OCI-M2 (cell line): ENCODE results near the gene S100PBP.

ENCODE experiments used
- DNase-seq: peaks from one replicate; lab custom pipeline; 2025; ENCODE audit not compliant: unreplicated experiment; lab: John Stamatoyannopoulos, UW

S100PBP gene

DNA sequence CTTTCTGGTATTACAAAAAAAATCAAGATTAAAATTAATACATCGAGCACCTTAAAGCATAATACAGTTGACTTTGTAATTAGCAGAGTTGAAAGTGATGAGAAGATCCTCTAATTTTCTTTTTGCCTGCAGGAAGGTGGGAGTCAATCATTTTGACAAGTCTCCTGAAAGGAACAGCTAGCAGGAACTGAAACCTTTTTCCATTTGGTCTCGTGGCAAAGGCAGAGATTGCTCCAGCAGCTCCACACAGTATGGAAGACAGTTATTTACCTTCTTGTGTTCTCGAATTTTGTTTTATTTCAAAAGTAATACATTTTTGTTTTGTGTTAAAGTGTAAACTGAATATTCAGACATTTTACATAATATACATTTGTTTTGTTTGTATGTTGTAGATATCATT lies 7.7 kb downstream of the S100PBP start:
- DNase-seq = no peak

DNA sequence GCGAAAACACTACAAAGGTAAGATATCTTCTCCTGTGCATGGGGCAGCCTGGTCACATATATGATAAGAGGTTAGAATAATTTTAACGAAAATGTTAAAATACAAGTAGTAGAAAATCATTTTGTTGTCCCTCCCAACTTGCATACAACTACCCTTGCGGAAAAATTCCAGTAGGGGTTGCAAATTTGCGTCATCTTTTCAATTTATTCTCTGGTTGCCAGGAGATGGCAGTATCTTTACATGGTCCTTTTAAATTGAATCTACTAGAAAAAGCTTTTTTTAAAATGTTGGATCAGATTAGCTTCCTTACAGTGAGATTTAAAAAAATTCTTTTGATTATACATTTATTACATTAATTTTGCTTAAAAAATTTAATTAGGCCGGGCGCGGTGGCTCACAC lies 10.9 kb downstream of the S100PBP start:
- DNase-seq = no peak

GRCh38 chr1:32830092-32830852 lies 12.8 kb downstream of the S100PBP start:
- no peak for DNase-seq

GRCh38 chr1:32831878-32832277 lies 14.4 kb downstream of the S100PBP start:
- DNase-seq = no peak

- no peak for DNase-seq
Observed at GRCh38 chr1:32848354-32849063, 31.1 kb downstream of the S100PBP start.

GRCh38 chr1:32855861-32856617 lies 38.6 kb downstream of the S100PBP start:
- DNase-seq = no peak

DNA sequence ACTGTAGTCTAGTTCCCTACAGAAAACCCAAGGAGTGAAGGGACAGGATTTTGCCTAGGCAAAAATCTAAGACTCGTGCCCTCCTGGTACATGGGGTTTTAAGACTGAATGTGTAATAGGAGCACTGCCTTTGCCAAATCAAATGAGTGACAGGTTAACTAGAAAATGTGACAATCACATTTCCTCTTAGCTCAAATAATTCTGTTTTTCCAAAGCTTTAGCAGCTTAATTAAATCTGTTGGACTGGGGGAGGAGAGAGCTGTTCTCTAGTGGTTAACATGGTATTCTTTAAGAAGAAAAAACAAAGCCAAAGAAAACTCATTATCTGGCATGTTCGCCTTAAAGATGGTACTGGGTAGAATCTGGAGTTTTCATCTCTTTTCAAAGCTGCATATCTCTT lies 40.7 kb downstream of the S100PBP start:
- DNase-seq = no peak

DNA sequence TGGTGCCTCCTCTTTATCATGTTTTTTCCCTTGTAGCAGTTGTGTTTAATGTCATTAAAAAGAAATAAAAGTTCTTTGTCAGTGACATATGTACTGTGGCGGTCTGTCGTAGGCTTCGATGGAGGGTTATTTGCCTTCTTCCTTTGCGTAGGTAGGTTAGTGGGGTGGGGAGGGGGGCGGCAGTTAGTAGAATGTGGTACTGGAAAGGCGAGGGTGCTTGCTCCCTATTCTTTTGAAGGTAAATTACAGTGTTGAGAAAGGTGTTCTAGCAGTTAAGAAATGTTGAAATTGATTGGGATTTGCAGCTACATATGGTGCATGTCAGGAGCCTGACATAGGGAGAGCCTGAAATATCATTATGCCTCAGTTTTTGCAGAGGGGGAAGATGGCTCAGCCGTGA lies 41.3 kb downstream of the S100PBP start:
- no peak for DNase-seq

GRCh38 chr1:32859915-32860314 lies 42.5 kb downstream of the S100PBP start:
- no peak for DNase-seq

GRCh38 chr1:32860566-32860965 lies 43.1 kb downstream of the S100PBP start:
- DNase-seq = no peak

DNA sequence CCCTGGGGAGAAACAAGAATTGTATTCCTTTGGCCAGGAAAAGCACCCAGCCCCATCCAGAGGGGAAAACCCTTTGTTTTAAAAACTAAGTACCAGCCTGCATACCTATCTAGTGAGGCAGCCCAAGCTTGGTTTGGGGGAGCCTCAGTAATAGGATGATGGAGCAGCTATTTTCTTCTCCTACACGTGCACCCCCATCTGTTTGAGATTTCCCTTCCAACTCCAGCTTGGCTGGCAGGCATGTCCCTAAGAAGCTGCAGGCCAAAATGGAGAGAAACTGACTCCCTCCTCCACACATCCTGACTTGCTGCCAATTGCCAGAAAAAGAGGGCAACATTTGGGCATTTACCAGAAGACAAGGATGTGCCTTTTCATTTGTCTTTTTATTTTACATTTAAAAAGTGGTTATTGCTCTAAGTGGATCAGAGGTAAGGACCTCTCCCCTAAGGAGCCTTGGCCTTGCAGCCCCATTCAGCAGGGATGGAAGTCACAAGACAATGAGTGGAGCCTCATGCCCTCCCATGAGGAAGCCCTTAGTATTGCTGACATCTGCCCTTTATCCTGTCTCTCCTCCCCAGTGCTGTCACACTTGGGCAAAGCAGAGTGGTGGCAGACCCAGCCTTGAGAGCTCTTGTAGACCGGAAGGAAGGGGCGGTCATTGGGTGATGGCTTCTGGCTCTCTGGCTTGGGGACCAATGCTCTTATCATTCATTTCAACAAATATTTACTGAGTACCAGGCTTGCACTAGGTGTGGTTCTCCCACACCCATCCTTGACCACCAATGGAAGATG lies 44.6 kb downstream of the S100PBP start:
- DNase-seq = no peak

DNA sequence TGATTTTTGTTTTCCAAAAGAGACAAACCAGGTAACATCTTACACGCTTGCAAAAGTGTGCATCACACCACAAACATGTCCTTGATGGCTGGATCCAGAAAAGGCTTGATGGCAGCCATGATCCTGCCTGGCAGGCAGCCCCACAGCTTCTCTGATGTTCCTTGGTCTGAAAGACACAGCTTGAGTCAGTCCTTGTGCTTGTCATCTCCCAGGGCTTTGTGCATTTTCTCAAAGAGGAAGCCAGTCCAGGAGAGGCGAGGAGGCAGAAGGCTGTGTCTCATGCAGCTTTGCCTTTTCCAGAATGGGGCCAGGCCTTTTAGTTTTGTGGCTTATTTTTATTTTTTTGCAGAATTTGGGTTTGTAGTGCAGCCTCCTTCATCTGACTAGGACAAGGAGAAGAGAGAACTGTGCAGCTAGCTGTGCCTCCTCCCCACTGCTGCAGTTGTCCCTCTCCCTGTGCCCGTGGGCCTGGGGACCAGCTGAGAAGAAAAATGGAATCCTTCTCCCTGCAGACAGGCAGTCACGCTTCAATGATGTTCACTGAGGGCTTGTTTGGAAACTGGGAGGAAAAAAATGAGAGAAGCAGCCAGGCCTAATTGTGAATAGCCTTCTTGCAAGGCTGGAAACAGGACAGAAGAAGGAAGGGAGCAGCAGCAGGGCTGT lies 45.9 kb downstream of the S100PBP start:
- DNase-seq = no peak

GRCh38 chr1:32863881-32864245 lies 46.4 kb downstream of the S100PBP start:
- no peak for DNase-seq

- DNase-seq = no peak
Observed at GRCh38 chr1:32864375-32865019, 47.0 kb downstream of the S100PBP start.

- DNase-seq = no peak
Observed at GRCh38 chr1:32865639-32866405, 48.4 kb downstream of the S100PBP start.

DNA sequence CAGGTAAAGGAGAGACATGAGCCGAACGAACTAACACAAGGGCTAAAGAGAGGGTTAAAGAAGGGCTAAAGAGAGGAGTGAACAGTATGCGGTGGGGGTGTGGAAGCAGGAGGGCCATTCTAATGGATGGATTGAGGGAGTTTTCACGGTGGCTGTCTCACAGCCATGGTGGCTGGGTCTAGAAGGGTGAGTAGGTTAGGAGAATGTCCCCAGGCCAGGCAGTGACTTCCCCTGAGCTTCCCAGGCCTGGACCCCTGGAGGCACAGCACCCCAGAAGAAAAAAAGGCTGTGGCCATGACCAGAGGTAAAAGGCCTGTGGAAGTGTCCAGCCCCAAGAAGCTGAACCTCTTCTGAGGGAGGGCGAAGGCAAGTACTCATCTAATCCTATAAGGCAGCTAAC lies 49.7 kb downstream of the S100PBP start:
- DNase-seq = no peak

DNA sequence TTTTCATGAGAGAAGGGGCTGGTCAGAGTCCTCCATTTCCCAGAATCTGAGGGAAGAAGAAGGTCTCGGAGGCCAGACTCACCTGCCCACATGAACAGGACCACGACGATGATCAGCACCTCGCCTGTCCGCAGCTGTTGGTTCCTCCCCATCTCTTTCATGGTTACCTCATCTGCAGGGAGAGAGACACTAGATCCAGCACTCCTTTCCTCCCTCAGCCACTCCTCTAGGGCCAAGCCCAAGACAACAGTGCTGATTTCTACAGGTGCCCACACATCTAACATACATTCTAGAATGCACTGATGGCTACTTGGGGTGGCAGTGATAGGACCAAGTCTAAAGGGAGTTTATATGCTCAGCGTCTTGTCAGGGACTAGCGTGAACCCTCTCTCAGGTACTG lies 50.2 kb downstream of the S100PBP start:
- DNase-seq = no peak

- no peak for DNase-seq
Observed at GRCh38 chr1:32868085-32868484, 50.6 kb downstream of the S100PBP start.

DNA sequence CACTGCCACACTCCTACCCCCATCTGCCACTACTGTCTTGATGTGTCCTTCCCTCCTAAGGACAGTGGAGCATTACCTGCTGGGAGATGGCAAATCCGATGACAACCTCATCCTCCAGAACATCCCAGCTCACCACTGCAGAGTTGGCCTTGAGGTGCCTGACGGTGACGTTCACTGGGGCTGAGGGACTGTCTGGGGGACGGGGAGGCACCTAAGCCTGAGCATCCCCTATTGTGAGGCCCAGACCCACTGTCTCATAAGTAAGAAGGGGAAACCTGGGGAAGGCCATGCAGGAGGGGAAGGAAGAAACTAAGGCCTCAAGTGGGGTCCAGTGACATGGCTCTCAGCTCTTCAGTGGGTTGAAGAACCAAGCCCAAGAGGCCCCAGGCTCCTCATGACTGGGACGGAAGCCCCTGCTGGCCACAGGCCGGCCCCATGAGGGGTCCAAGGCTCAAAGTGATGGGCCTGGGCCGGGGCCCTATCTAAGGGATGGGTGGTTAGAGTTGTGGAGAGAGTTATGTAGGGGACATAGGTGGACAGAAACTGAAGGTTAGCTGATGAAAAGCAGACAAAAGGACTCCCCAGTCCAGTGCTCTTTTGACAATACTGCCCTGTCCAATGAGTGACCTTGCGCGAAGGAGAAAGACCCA lies 51.5 kb downstream of the S100PBP start:
- no peak for DNase-seq
